GM12878 (cell line): ENCODE results near the gene SRCIN1.

Experiments used
- CTCF ChIP-seq, 3 experiments: IDR thresholded peaks in 2 of 3; conservative IDR thresholded peaks in 1 of 3; 2 replicates each; pipeline ENCODE4 v1.5.1; 2011; ENCODE audit warnings: low read depth in 3 of 3, low read length in 3 of 3, mild to moderate bottlenecking in 3 of 3, control low read depth in 2 of 3, moderate library complexity in 2 of 3, inconsistent platforms in 1 of 3, mixed read lengths in 1 of 3; ENCODE audit not compliant: control insufficient read depth in 2 of 3, insufficient read depth in 1 of 3; ENCODE audit errors: extremely low read depth in 1 of 3
- E2F4 ChIP-seq: IDR thresholded peaks from 2 replicates; pipeline ENCODE4 v1.6.1; 2012; ENCODE audit warnings: low read depth, low read length, improper control_type of control experiment
- EZH2 ChIP-seq: IDR thresholded peaks from 2 replicates; pipeline ENCODE4 v1.6.1; 2012; ENCODE audit warnings: low read depth, mild to moderate bottlenecking, control low read depth, inconsistent platforms, low read length, borderline replicate concordance; ENCODE audit not compliant: control insufficient read depth
- IKZF1 ChIP-seq: fragments of 450-650 bp; conservative IDR thresholded peaks from 2 replicates; pipeline ENCODE4 v1.6.1; 2017; ENCODE audit warnings: antibody characterized with exemption, mild to moderate bottlenecking
- KDM1A ChIP-seq: fragments of 200-600 bp; sonication (generic); IDR thresholded peaks from 2 replicates; pipeline ENCODE4 v1.6.1; 2016; ENCODE audit warnings: borderline replicate concordance
- NFXL1 ChIP-seq: fragments of 450-650 bp; IDR thresholded peaks from 2 replicates; pipeline ENCODE4 v1.6.1; 2017; ENCODE audit warnings: antibody characterized with exemption, mild to moderate bottlenecking, borderline replicate concordance
- POLR2A ChIP-seq: IDR thresholded peaks from 2 replicates; pipeline ENCODE4 v1.6.1; 2011; ENCODE audit warnings: low read depth, mild to moderate bottlenecking, low read length
- POLR2AphosphoS5 ChIP-seq: IDR thresholded peaks from 2 replicates; pipeline ENCODE4 v1.6.1; 2011; ENCODE audit warnings: mild to moderate bottlenecking, low read length, inconsistent platforms
- SP1 ChIP-seq: IDR thresholded peaks from one replicate; pipeline ENCODE4 v1.6.1; 2011; ENCODE audit warnings: low read depth, low read length
- STAT1 ChIP-seq: fragments of 450-650 bp; conservative IDR thresholded peaks from 2 replicates; pipeline ENCODE4 v1.6.1; 2014; ENCODE audit warnings: antibody characterized with exemption, mild to moderate bottlenecking
- ZNF274 ChIP-seq: IDR thresholded peaks from one replicate; pipeline ENCODE4 v1.8.0; 2011; ENCODE audit not compliant: insufficient read length, insufficient read depth

GRCh38 chr17:38579934-38580333, 25.8 kb downstream of the SRCIN1 start:
- TF ChIP-seq SP1, result no peak
- no peak for TF ChIP-seq IKZF1
- no peak for TF ChIP-seq NFXL1
- no peak for TF ChIP-seq POLR2A
- no peak for TF ChIP-seq POLR2AphosphoS5
- TF ChIP-seq STAT1, result no peak
- TF ChIP-seq EZH2, result no peak
- no peak for TF ChIP-seq ZNF274
- no peak for TF ChIP-seq E2F4
- peak; percentile 22 to 47 (median 40); a peak in 4 of 6 replicates for TF ChIP-seq CTCF (IDR thresholded peaks at IDR 0.05 in 2 of 3, conservative IDR thresholded peaks at IDR 0.05 in 1 of 3; ENCODE audit: control insufficient read depth in 2 of 3, extremely low read depth in 1 of 3, insufficient read depth in 1 of 3, low read depth in 3 of 3, low read length in 3 of 3)
- TF ChIP-seq KDM1A, result no peak
